ENCODE results near the gene LACRT. TPM values are rescaled to one million over a fixed set of nuclear protein-coding genes. Genes with fewer than 3 reads are reported as not detected.

The LACRT gene
- polyA plus RNA-seq, 1 donor (not counting 4 experiments of a cell fraction or from before 2014, with no cell fraction given): not detected

GRCh38 chr12:54586620-54587019, 48.1 kb downstream of the LACRT start:
- H3K4me2 ChIP-seq (ENCODE audit: control insufficient read depth, extremely low read depth, insufficient read depth, low read depth, low read length): no peak overlapping the region
- H2AFZ ChIP-seq (ENCODE audit: control insufficient read depth, low read length): no peak overlapping the region
- no peak overlapping the region for H3K9ac ChIP-seq (ENCODE audit: control insufficient read depth, extremely low read depth, insufficient read depth, low read length)
- dilution Hi-C loops (cut with MboI; ENCODE audit: extremely low pct_ligation_motif_present, low sequenced_read_pairs): no loop called here
- TF ChIP-seq EZH2 (IDR thresholded peaks at IDR 0.05; ENCODE audit: low read length) (no peak), CTCF (optimal IDR thresholded peaks at IDR 0.05 in 1 of 3, IDR thresholded peaks at IDR 0.05 in 1 of 3, conservative IDR thresholded peaks at IDR 0.05 in 1 of 3; ENCODE audit: extremely low read depth in 1 of 3, insufficient read depth in 2 of 3, low read length in 3 of 3) (no peak)
- H3K79me2 ChIP-seq (ENCODE audit: control insufficient read depth, insufficient read depth, low read length): no peaks in the 10 kb centered on the region
- no peaks in the 10 kb centered on the region for H4K20me1 ChIP-seq (ENCODE audit: control insufficient read depth, extremely low read depth, insufficient read depth, low read length)
- H3K4me1 ChIP-seq (ENCODE audit: control insufficient read depth, extremely low read depth, insufficient read depth, low read length): no peaks in the 10 kb centered on the region
- FAIRE-seq (no peak), DNase-seq (ENCODE audit: low read depth, low spot score) (no peak)
- H3K36me3 ChIP-seq (ENCODE audit: control insufficient read depth in 2 of 2, extremely low read depth in 1 of 2, insufficient read depth in 2 of 2, low read length in 2 of 2): no peaks in the 10 kb centered on the region
- H3K9me1 ChIP-seq (ENCODE audit: control insufficient read depth, extremely low read depth, insufficient read depth, low read length): no peaks in the 10 kb centered on the region
- peaks cover 55% of the 10 kb centered on the region for H3K27me3 ChIP-seq (ENCODE audit: control insufficient read depth, extremely low read depth, insufficient read depth, low read length)
- H3K9me3 ChIP-seq (ENCODE audit: control insufficient read depth, low read depth, low read length): no peaks in the 10 kb centered on the region
- H3K27ac ChIP-seq (ENCODE audit: control insufficient read depth, insufficient read depth, low read length): no peak overlapping the region
- H3K4me3 ChIP-seq (ENCODE audit: control insufficient read depth in 2 of 3, extremely low read depth in 1 of 3, insufficient read depth in 2 of 3, low read depth in 1 of 3, low read length in 3 of 3): no peak overlapping the region

- DNase-seq (ENCODE audit: low read depth, low spot score): no peak
- no peaks in the 10 kb centered on the region for H3K9me3 ChIP-seq (ENCODE audit: control insufficient read depth, low read depth, low read length)
- no peaks in the 10 kb centered on the region for H3K79me2 ChIP-seq (ENCODE audit: control insufficient read depth, insufficient read depth, low read length)
- H3K36me3 ChIP-seq (ENCODE audit: control insufficient read depth in 2 of 2, extremely low read depth in 1 of 2, insufficient read depth in 2 of 2, low read length in 2 of 2): no peaks in the 10 kb centered on the region
- no peak overlapping the region for H3K9ac ChIP-seq (ENCODE audit: control insufficient read depth, extremely low read depth, insufficient read depth, low read length)
- FAIRE-seq: no peak
- dilution Hi-C loops (cut with MboI; ENCODE audit: extremely low pct_ligation_motif_present, low sequenced_read_pairs): no loop called here
- no peak overlapping the region for H3K27ac ChIP-seq (ENCODE audit: control insufficient read depth, insufficient read depth, low read length)
- H3K27me3 ChIP-seq (ENCODE audit: control insufficient read depth, extremely low read depth, insufficient read depth, low read length): peaks cover 46% of the 10 kb centered on the region
- TF ChIP-seq CTCF (optimal IDR thresholded peaks at IDR 0.05 in 1 of 3, IDR thresholded peaks at IDR 0.05 in 1 of 3, conservative IDR thresholded peaks at IDR 0.05 in 1 of 3; ENCODE audit: extremely low read depth in 1 of 3, insufficient read depth in 2 of 3, low read length in 3 of 3): no peak
- no peak for TF ChIP-seq EZH2 (IDR thresholded peaks at IDR 0.05; ENCODE audit: low read length)
- H3K9me1 ChIP-seq (ENCODE audit: control insufficient read depth, extremely low read depth, insufficient read depth, low read length): no peaks in the 10 kb centered on the region
- no peak overlapping the region for H3K4me2 ChIP-seq (ENCODE audit: control insufficient read depth, extremely low read depth, insufficient read depth, low read depth, low read length)
- H2AFZ ChIP-seq (ENCODE audit: control insufficient read depth, low read length): no peak overlapping the region
- H3K4me3 ChIP-seq (ENCODE audit: control insufficient read depth in 2 of 3, extremely low read depth in 1 of 3, insufficient read depth in 2 of 3, low read depth in 1 of 3, low read length in 3 of 3): no peak overlapping the region
- no peaks in the 10 kb centered on the region for H4K20me1 ChIP-seq (ENCODE audit: control insufficient read depth, extremely low read depth, insufficient read depth, low read length)
- H3K4me1 ChIP-seq (ENCODE audit: control insufficient read depth, extremely low read depth, insufficient read depth, low read length): no peaks in the 10 kb centered on the region
Observed at GRCh38 chr12:54585243-54585642, 49.5 kb downstream of the LACRT start.

Measured in keratinocyte (primary cell).